NCI-H146 treated with DMSO at 0.1 percent for 48 hours (cell line): ENCODE data around the gene RPS4Y2.

ENCODE experiments used
- DNase-seq: peaks from one replicate; lab custom pipeline; 2025; ENCODE audit not compliant: unreplicated experiment; lab: John Stamatoyannopoulos, UW

RPS4Y2 gene

DNA sequence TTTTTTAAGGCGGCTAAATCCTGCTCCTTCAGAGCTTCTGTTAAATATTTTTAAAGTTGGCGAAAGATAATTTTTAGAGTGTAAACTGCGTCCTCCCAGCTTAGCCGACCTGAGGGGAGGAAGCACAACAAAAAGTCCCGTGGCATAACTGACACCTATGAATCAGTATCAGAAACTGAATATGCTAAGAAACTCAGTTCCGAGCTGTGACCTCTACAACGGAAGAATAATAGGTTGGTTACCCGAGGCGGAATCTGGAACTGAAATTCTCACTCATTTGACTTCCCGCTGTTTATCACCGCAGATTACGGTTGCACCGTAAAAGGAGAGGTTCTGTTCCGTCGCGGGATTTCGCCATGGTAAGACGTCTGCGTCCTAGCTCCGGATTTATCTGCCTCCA lies at the start of gene RPS4Y2:
Gene RPS4Y2 (plus strand): TSS at position 301 of the 400 bp plus-strand sequence. CDS start 56 bp downstream, at position 357.
- DNase-seq = no peak

DNA sequence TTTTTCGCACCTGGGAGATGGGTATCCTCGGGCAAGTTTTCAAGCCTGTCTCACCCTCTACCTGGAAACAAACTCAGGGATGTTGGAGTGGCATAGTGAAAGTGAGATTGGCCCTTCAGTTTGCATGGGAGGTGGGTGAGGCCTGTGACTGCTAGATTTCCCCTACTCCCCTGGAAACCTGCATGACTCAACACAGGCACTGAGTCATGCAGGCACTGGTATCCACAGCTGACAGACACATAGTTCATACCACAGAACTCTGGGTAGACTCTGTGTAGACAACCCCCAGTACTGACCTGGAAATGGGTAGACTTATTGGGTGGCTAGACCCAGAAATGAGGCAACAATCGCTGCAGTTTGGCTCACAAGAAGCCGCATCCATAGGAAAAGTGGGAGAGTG lies 41.5 kb upstream of the RPS4Y2 start:
- no peak for DNase-seq

DNA sequence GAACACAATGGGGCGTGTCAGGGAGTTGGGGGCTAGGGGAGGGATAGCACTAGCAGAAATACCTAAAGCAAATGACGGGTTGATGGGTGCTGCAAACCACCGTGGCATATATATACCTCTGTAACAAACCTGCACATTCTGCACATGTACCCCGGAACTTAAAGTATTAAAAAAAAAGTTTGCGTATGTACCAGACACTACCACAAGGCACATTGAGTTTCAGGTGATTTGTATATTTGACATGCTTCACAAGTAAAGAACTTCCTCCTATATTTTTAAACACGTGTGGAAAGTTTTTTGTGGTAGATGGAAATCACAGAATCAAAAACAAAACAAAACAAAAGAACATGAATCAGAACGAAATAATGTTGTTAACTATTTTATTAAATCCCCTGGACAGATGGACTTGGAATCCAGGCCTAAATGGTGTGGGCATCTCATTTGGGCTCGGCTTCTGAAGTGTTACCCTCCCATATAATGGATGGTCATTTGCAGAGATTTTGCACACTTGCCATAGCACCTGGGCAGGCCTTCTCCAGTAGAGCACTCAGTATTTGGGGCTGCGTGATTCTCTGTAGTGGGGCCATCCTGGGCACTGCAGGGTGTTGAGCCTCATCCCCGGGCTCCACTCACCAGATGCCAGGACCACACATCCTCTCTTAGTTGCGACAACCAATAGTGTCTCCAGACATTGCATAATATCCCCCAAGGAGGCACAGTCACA lies 29.6 kb upstream of the RPS4Y2 start:
- DNase-seq = no peak

DNA sequence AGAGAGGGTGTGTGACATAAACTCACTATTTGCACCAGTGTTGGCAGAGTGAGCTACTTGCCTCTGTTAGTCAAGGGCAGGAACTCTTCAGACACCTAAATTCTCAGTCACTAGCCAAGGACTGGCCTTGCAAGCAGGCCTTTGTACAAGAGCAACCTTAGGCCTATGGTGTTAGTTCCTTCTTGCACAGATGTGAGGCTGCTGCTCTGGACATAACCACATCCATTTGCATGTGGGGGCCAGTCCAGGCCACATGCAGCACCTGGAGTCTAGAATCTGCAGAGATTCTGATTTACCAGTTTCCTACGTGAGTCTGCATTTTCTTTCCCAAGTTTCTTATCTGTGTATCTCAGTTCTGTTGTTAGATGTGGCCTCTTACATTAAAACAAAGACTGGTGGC lies 20.7 kb upstream of the RPS4Y2 start:
- no peak for DNase-seq

DNA sequence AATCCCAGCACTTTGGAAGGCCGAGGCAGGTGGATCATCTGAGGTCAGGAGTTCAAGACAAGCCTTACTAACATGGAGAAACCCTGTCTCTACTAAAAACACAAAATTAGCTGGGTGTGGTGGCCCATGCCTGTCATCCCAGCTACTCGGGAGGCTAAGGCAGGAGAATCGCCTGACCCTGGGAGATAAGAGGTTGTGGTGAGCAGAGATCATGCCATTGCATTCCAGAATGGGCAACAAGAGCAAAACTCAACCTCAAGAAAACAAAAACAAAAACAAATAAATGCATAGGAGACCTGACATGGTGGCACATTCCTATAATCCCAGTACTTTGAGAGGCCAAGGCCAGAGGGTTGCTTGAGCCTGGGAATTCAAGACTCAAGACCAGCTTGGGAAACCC lies 16.1 kb upstream of the RPS4Y2 start:
- no peak for DNase-seq

DNA sequence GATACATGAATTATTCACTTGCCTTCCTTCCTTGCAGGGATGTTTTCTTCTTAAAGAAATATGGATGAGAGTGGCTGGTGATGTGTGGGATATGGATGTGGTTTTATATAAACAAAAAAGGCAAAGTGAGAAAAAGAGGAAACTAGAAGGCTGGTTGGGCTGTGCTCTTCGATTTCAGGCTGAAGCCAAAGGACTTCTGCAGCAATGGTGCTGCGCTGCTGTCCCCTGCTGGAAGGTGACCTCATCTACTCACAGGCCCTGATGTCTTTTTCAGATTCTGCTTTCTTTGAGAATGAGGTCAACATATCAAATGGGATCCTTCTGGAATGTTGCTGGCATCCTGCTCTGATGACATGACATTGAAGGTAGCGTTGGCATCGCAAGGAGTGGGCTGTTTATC lies 15.3 kb upstream of the RPS4Y2 start:
- DNase-seq = no peak

DNA sequence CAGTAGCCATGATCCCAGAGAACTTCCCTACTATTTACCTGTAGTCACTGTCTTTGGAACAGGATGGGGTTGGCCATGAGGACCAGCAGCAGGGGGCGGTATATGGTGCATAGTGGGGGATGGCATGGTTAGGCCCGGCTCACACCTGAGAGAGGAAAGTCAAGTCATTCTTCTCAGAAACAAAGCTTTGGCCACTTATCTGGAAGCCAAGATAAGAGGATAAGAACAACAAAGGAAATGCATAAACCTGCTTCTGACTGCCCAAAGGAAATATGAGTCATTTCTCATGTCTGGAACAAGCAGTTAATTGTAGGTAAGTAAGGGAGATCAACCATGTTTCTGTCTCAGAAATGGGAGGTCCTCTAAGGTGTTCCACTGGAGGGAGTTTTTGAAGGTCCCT lies 10.8 kb upstream of the RPS4Y2 start:
- DNase-seq = no peak

DNA sequence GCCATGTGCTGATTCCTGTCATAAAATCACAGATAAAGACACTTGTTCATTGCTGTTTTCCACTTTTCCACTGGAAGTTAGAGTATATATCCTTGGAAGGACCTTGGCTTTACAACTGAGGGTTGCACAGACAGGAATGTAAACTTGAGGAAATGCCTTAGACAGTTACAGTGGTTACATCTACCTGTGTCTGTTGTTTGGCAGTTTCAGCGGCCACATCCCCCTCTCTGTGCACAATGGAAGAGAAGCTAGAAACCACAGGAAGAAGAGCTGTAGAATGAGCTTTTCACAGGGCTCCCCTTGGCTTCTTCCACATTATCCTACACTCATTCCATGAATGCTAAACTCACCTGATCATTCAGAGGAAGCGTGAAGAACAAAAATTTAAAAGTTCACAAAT lies 9.0 kb upstream of the RPS4Y2 start:
- no peak for DNase-seq

DNA sequence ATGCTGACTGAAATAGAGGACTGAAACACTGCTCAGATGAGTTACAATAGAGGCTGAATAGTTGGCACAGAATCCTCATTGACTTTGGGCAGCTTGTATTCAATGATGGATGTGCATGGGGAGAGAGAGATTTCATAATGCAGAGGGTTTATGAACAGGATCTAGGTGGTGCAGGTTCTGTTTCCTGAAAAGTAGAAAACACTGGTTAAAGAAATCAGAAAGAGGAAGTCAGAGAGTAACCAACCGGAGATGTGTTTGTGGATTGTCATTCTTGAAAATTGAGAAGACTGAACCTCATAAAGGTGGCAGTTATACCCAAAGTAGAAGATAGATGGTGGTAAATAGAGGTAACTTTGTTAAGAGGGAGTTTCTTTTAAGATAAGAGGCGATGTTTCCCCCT lies 8.0 kb downstream of the RPS4Y2 start:
- DNase-seq = no peak

DNA sequence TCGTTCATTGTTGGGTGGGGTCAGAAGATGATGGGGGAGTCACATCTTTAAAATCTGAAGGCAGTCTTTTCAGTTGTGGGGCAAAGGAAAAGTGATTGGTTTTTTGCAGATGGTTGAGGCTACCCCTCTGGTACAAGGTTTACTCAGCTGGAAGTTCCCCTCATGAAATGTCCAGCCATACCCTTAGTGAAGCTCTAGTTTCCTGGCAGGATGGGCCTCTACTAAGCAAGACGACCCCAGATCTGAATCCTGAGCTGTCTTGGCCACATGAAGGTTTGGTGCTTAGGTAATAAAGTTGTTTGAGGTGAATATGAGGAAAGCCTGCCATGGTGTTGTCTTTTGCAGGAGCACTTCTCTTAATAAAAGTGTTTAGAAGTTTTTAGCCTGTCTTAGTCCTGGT lies 9.2 kb downstream of the RPS4Y2 start:
- DNase-seq = no peak

DNA sequence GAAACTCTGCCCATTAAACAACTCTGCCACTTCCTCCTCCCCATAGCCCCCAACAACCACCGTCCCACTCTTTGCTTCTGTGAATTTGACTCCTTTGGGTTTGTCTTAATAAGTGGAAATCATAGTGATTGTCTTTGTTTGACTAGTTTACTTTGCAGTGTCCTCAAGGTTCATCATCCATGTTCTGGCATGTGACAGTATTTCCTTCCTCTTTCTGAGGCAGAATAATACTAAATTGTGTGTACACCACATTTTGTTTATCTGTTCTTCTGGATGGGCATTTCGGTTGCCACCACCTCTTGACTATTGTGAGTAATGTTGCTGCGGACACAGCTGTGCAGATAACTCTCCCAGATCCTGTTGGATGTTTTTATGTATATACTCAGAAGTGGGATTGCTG lies 14.8 kb downstream of the RPS4Y2 start:
- no peak for DNase-seq

DNA sequence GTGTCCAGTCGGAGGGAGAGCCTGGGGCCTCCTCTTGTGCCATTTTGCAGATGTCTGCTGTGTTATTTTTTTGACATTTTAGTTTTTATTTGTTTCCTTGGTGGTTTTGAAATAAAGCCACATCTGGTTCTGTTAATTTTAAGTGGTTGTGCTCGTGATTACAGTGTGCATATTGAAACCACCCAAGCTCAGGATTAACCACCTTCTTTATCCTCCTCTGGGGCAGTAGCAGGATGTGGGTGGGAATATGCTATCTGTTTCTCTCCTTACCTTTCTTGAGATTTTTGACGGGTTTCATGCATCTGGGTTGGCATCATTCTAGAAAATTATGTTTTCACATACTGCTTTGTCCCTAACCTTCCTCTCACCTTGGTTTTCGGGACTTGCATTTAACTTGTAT lies 20.2 kb downstream of the RPS4Y2 start:
- DNase-seq = no peak

DNA sequence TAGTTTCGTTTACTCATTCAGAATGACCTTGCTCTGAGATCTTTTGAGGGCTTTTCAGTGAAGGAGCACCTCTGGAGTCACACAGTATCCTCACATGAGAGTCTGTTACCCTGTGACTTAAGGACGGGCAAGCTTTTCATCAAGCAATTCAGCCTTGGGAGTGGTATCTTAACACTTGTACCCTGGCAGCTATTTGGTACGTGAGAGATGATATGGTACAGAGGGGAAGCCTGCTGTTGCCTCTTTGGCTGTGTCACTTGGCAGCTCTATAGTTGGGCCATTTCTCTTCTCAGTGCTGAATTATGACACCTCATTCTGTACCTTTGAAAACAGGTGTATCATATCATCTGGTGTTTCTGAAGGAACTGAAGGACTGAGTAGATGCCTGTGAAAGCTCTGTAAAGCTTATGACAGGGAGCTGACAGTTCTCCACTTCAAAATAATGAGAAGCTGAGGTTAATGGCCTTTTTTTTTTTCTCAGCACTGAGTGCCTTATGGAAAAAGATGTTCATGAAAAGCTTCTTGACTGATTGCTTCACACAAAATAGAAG lies 24.3 kb downstream of the RPS4Y2 start:
- no peak for DNase-seq

DNA sequence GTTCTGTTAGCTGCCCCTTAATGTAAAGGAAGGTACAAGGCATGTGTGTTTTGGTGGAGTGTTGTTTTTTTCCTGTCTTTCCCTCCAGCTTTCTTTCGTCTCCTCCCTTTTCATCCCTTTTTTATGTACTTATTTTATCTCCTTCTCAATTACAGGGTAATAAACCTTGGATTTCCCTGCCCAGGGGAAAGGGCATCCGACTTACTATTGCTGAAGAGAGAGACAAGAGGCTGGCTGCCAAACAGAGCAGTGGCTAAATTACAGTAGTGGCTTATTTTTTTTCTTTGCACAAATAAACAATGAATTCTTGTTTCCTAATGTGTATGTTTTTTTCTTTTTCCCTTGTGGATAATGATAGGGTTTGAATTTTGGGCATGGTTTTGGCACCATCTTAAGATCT lies 24.9 kb downstream of the RPS4Y2 start:
- DNase-seq = no peak

DNA sequence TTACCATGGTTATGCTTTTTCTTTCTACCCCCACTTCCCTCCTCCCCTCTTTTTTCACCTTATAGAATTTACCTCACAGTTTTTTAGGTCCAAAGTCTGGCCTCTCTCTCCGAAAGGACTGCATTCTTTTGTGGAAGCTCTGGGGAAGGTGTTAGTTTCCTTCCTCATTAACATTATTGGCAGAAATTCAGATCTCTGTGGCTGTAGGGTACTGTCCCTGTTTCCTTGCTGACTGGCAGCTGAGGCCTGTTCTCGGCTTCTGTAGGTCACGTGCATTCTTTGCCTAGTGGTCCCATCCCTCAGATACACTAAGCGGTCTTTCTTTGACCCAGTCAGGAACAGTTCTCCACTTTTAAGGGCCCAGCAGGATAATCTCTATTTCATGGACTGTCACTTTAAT lies 25.5 kb downstream of the RPS4Y2 start:
- DNase-seq = no peak

DNA sequence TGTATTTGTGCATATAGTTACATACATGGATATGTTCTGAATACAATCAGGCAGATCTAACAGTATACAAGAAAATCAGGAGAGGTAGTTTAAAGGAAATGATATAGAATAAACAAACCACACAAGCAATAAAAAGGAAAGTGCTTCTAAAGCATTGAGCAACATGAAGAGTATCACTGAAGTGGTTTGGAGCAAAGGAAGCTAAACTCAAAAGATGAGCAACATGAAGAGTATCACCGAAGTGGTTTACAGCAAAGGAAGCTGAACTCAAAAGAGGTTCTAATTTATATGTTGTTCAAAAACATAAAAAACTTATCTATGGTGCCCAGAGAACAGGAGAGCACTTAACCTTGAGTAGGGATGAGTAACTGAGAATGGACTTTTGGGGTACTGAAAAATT lies 29.1 kb downstream of the RPS4Y2 start:
- DNase-seq = no peak

DNA sequence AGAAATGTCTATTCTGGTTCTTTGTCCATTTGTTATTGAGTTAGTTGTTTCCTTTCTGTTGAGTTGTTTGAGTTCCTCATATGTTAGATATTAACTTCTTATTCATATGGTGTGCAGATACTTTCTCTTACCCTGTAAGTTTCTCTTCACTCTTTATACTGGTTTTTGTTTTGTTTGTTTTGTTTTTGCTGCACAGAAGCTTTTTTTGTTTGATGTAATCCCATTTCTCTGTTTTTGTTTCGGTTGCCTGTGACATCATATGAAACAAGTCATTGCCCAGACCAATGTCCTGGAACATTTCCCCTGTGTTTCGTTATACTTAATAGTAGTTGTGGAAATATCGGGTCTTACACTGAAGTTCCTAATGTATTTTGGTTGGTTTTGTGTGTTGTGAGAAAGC lies 31.2 kb downstream of the RPS4Y2 start:
- no peak for DNase-seq

DNA sequence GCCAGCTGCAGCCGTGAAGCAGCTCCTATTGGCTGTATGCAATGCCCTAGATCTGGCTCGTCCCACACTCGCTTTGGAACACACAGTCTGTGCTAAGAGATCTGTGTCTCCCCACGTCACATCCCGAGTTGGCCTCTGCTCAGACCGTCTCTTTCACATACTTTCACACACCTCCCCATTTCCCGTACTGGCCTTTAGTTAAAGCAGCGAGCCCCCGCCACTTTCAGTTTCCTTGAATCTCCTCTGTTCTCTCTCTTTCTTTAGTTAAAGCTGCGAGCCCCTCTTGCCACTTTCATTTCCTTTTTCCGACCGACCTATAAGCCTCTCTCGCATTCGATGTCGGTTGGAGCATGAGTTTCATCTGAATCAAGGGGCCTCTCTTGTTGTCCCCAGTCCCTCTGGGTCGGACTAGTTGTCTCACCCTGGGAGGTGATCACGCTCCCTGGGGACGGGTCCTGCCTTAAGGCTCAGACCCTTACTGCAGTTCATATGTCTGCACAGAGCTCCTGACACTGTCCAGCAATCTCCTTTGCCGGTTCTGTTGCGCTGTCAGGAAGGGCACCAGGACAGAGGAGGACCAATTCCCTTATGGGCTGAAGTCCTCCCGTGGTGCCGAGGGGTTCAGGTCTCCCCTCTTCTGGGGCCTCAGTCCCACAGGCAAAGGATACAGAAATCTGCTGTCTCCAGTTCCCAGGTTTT lies 42.6 kb downstream of the RPS4Y2 start:
- no peak for DNase-seq

DNA sequence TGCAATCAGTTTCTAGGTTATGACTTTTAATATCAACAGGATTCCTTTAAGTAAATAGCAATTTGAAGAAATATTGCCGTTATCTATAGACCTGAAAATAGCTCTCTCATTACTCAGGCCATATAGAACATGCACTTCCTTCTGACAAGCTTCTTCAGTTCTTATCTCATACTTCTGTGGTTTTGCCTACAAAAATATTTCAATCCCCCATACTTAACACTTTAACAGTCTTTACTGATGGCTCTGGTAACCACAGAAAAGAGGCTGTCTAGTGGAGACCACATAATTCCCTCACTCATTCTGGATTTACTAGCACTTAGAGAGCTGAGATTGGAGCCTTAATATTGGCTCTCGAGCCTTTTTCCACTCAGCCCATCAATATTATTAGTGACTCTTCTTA lies 46.8 kb downstream of the RPS4Y2 start:
- DNase-seq = no peak

DNA sequence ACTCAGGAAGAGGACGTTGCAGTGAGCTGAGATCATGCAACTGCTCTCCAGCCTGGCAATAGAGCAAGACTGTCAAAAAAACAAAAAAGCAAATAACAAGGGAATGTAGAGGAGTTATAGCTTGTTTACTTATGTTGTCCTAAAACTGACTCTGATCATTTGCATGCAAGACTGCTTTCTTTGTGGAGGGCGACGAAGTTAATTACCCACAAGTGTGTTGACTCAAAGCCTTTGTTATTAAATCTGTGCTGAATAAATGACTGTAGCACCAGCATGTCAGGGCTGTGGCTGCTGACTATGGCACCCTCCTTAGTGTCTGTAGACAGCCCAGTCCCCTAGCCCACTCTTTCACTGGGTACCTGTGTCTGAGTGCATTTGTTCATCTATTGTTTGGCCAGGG lies 50.3 kb downstream of the RPS4Y2 start:
- no peak for DNase-seq

DNA sequence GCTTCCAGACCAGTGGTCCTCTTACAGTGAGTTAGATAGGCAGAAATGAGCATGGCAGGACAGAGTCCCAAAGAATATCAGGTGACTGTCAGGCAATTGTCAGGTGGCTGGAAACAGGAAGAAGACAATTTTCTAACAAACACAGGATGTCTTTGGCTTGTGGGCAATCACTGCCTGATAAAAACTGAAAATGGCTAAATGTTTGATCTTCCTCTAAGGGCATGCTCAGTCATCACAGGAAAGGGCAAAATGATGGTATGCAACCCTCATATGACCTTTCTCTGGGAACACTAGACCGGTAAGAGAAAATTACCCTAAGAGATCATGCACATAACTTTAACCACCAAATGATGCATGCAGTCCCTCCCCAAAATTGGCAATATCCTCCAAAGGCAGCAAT lies 57.6 kb downstream of the RPS4Y2 start:
- DNase-seq = no peak

DNA sequence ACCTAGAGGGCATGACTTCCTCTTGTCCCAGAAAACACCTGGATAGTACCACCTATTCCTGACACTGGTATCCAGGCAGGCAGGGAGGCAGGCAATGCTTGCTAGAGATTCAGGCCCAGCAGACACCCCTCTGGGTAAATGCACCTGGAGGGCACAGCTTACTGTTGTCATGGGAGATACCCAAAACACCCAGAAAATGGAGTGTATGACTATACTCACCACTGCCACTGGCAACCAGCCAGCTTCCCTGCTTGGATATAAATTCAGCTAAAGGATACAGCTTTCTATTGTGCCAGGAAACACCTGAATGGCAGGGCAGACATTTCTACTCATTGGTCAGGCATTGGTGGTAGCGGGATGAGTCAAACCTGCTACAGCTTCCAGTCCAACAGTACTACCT lies 58.9 kb downstream of the RPS4Y2 start:
- no peak for DNase-seq

DNA sequence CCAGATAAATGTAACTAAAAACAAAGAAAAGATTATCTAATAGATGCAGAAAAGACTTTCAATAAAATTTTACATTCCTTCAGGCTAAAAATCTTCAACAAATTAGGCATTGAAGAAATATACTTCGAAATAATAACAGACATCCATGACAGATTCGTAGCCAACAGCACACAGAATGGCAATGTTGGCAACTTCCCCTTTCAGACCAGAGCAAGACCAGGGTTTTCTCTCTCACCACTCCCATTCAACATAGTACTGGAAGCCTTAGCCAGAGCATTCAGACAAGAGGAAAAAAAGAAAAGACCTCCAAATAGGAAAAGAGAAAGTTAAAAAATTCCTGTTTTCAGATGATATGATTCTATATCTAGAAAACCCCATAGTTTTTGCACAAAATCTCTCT lies 61.2 kb downstream of the RPS4Y2 start:
- no peak for DNase-seq
